Astrocyte of the cerebellum (primary cell): Measurements from ENCODE around the gene BOK.
"Not testable (repeated sequence)": the region's sequence is repeated elsewhere in the genome, so short reads cannot be mapped to it uniquely, and the experiment has no call there.

ENCODE experiments used
- DNase-seq: peaks from one replicate; pipeline ENCODE4 v3.0.0-alpha.2; 2011; ENCODE audit warnings: low read depth
- H3K4me3 ChIP-seq: 2 replicates; pipeline ENCODE4 v1.5.1; 2011; ENCODE audit warnings: mild to moderate bottlenecking, low read depth, low read length, moderate library complexity
- in situ Hi-C: cut with HindIII; loops from 2 replicates; pipeline ENCODE4 v1.10.0; 2017; ENCODE audit warnings: low sequenced_read_pairs
- TF ChIP-seq, protein P1 (sequence below): IDR thresholded peaks from 2 replicates; pipeline ENCODE4 v1.5.1; 2012; ENCODE audit warnings: low read length, low read depth, moderate library complexity, mild to moderate bottlenecking; ENCODE audit errors: missing control alignments

The BOK gene

DNA sequence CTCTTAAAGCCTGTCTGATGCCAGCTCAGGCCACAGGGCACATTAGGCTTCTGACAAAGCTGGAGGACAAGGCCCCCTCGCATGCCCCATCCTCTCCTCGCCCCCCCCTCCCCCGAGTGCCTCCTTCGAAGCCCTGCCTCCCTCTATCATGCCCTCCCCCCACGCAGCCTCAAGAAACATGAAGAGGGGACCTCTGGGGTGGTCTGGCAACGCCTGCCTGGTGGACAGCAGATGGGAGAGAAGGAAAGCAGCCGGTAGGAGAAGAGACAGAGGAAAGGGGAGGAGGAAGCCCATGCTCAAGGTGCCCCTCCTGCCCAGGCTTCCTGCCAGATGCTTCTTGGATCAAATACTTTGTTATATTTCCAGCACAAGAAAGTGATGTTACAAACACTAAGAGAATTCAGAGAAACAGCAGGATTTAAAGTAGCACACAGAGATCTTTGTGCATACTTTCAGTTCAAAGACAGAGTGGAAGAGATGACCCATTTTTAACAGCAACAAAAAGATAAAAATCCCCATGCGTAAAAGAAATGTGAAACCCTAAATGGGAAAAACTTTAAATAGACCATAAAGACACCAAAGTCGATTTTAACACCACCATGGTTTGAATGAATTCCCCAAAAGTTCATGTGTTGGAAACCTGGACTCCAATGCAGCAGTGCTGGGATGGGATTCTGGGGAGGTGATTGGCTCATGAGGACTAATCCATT is 19.0 kb downstream of the BOK start:
- H3K4me3 ChIP-seq, result no peak overlapping the region
- in situ Hi-C loops, result no loop called here
- TF ChIP-seq, protein P1, sequence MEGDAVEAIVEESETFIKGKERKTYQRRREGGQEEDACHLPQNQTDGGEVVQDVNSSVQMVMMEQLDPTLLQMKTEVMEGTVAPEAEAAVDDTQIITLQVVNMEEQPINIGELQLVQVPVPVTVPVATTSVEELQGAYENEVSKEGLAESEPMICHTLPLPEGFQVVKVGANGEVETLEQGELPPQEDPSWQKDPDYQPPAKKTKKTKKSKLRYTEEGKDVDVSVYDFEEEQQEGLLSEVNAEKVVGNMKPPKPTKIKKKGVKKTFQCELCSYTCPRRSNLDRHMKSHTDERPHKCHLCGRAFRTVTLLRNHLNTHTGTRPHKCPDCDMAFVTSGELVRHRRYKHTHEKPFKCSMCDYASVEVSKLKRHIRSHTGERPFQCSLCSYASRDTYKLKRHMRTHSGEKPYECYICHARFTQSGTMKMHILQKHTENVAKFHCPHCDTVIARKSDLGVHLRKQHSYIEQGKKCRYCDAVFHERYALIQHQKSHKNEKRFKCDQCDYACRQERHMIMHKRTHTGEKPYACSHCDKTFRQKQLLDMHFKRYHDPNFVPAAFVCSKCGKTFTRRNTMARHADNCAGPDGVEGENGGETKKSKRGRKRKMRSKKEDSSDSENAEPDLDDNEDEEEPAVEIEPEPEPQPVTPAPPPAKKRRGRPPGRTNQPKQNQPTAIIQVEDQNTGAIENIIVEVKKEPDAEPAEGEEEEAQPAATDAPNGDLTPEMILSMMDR, result no peak
- DNase-seq, result peak; percentile 52

DNA sequence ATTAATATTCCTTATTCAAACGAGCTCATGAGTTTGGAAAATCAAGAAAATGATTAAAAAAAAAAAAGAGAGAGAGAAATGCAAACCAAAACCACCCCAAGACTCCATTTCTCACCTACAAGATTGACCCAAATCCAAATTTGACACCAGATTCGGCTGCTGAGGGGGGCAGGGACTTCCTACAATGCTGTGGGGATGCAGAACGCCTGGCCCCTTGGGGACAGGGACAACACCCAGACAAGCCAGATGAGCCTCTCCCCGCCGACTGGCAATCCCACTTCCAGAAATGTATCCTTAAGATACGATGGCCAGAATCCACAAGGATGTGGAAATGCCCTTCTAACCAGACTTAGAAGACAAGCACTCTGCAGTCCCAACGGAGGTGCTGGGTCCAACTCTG is 20.7 kb downstream of the BOK start:
- no peak overlapping the region for H3K4me3 ChIP-seq
- TF ChIP-seq, protein P1, result no peak
- DNase-seq, result no peak
- in situ Hi-C loops, result no loop called here

DNA sequence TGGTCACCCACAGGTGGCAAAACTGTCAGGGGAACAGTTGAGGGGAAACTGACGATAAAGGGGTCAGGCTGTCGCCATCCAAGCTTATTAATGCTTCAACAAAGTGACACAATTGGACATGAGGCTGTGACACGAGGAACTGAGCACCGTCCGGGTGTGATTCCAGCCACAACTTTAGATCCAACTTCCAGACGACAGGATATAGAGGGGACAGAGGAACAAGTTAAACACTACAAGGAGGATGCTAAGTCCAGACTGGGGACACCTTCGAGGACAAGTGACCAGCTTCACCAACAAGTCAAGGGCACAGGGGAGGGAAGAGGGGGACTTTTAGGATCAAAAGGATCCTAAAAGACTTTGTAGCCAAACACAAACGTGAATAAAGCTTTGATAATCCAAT is 23.8 kb downstream of the BOK start:
- TF ChIP-seq, protein P1, result no peak
- DNase-seq, result no peak
- in situ Hi-C loops, result no loop called here
- no peak overlapping the region for H3K4me3 ChIP-seq

DNA sequence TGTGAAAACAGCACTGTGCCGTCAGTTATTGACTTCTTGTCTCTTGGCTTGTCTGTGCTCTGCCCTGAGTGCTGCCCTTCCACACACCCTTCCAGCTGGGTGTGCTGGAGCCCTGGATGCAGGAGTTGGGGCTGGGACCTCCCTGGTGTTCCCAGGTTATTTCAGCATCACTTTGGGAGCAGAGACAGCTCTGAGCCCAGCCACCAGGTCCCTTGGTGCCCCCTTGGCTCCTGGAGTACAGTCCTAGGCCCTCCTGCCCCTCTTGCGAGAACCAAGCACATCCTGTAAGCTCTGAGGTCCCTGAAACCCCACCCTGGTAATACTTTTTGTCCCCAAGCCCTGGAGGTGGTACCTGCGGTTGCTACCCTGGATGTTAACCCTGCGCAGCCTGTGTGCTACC is 24.3 kb downstream of the BOK start:
- TF ChIP-seq, protein P1, result no peak
- in situ Hi-C loops, result no loop called here
- H3K4me3 ChIP-seq, result no peak overlapping the region
- no peak for DNase-seq

DNA sequence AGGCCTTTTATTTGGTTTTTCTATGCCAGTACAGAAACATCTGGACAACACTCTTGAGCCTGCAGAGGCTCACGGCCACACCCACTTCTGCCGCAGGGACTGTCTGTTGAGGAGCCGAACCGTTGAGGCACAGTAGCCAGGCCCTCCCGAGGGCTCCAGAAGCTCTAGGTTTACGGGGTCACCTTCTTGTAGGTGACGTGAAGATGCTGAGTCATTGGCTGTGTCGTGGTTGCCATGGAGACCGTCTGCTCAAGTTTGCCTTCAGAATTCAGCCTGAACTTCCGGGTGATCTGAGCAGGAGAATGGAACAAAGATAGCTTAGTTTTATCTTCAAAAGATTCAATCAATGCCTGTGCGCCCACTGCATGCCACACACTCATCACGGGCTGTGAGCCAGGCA is 25.9 kb downstream of the BOK start:
- TF ChIP-seq, protein P1, result no peak
- in situ Hi-C loops, result no loop called here
- no peak for DNase-seq
- H3K4me3 ChIP-seq, result no peak overlapping the region

DNA sequence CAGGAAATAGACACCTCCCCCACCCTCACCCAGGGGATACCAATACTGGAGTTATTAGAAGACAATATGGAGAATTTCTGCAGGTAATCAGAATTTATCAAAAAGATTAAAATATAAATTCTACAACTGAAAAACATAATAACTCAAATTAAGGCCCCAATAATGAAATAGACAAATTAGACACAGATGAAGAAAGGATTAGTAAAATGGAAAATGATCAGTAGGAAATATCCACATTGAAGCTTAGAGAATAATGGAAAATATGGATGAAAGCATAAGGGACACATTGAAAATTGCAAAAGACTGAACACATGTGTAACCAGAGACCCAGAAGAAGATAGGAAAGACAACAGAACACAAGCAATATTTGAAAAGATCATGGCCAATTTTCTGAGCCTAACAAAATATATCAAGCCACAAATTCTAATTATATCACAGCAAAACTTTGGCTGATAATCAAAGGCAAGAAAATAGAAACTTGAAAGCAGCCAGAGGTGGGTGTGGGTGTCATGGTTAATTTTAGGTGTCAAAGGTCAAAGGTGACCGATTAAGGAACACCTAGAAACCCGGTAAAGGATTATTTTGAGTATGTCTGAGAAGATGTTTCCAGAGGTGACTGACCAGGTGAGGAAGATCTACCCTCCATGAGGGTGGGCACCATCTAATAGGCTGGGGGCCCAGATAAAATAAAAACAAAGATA is 28.2 kb downstream of the BOK start:
- H3K4me3 ChIP-seq, result no peak overlapping the region
- TF ChIP-seq, protein P1, result no peak
- no peak for DNase-seq
- in situ Hi-C loops, result no loop called here

DNA sequence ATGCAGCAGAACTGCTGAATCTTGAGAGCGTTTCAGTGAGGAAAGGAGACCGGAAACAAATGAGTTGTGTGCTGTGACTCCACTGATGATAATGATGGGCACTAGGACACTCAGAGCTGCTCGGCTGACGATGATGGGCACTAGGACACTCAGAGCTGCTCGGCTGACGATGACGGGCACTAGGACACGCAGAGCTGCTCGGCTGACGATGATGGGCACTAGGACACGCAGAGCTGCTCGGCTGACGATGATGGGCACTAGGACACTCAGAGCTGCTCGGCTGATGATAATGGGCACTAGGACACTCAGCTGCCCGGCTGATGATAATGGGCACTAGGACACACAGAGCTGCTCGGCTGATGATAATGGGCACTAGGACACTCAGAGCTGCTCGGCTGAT is 31.3 kb downstream of the BOK start:
- in situ Hi-C loops, DNase-seq, H3K4me3 ChIP-seq: not testable (repeated sequence)

DNA sequence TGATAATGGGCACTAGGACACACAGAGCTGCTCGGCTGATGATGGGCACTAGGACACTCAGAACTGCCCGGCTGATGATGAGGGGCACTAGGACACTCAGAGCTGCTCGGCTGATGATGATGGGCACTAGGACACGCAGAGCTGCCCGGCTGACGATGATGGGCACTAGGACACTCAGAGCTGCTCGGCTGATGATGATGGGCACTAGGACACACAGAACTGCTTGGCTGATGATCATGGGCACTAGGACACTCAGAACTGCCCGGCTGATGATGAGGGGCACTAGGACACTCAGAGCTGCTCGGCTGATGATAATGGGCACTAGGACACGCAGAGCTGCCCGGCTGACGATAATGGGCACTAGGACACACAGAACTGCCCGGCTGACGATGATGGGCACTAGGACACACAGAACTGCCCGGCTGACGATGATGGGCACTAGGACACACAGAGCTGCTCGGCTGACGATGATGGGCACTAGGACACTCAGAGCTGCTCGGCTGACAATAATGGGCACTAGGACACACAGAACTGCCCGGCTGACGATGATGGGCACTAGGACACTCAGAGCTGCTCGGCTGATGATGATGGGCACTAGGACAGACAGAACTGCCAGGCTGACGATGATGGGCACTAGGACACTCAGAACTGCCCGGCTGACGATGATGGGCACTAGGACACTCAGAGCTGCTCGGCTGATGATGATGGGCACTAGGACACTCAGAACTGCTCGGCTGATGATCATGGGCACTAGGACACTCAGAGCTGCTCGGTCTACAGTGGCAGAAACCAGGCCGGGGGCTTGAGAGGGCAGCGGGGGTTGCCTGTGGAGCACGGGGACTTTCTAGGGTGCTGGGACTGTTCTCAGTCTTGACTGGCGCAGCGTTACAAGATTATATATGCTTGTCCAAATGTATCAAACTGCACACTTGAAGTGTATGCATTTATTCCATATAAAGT is 32.2 kb downstream of the BOK start:
- in situ Hi-C loops, DNase-seq, H3K4me3 ChIP-seq: not testable (repeated sequence)
